PC-3 (cell line): ENCODE measurements around the gene STK24. TPM values are rescaled to one million over a fixed set of nuclear protein-coding genes. Genes with fewer than 3 reads are reported as not detected.

ENCODE experiments used
- ATAC-seq: fragments of 200-7000 bp; cut with Tn5 transposase; 2 replicates; pipeline ENCODE4 v1.9.1; 2020; ENCODE audit warnings: mild to moderate bottlenecking, moderate library complexity
- BruUV-seq: library from RNA; stranded (reverse); fragments of 400-500 nt; replicated peaks from 2 replicates; lab custom pipeline; 2021; lab: Mats Ljungman, UMichigan
- CTCF ChIA-PET: fragments of 300-600 bp; sonication (Branson Sonifier 250); formaldehyde crosslinking; loops from one replicate; lab custom pipeline; 2022; ENCODE audit warnings: antibody characterized with exemption; lab: Charles Lee
- POLR2A ChIA-PET: fragments of 300-600 bp; sonication (Branson Sonifier 250); formaldehyde crosslinking; loops from one replicate; lab custom pipeline; 2022; ENCODE audit warnings: antibody characterized with exemption; ENCODE audit not compliant: unreplicated experiment; lab: Charles Lee
- DNase-seq: peaks from one replicate; pipeline ENCODE4 v3.0.0-alpha.2; 2015
- H2AFZ ChIP-seq: fragments of 300-600 bp; sonication (generic); 2 replicates; pipeline ENCODE4 v1.6.0; 2016; ENCODE audit warnings: antibody characterized with exemption, low read length
- H3F3A ChIP-seq: fragments of 300-600 bp; sonication (generic); one replicate; pipeline ENCODE4 v1.6.0; 2017; ENCODE audit warnings: antibody characterized with exemption, low read length, control low read depth, mild to moderate bottlenecking; ENCODE audit not compliant: unreplicated experiment
- H3K27ac ChIP-seq: fragments of 300-600 bp; sonication (generic); 2 replicates; pipeline ENCODE4 v1.5.1; 2016; ENCODE audit warnings: mild to moderate bottlenecking, low read length
- H3K27me3 ChIP-seq: fragments of 300-600 bp; sonication (generic); 2 replicates; pipeline ENCODE4 v1.6.1; 2016; ENCODE audit warnings: low read length, mixed read lengths
- H3K36me3 ChIP-seq: fragments of 300-600 bp; sonication (generic); 2 replicates; pipeline ENCODE4 v1.6.1; 2016; ENCODE audit warnings: low read depth, mixed run types, low read length, mixed read lengths
- H3K4me1 ChIP-seq: fragments of 300-600 bp; sonication (generic); 2 replicates; pipeline ENCODE4 v1.5.1; 2016; ENCODE audit warnings: low read length; ENCODE audit not compliant: insufficient read depth
- H3K4me2 ChIP-seq: fragments of 300-600 bp; sonication (generic); 2 replicates; pipeline ENCODE4 v1.6.0; 2016; ENCODE audit warnings: low read length
- H3K4me3 ChIP-seq: fragments of 300-600 bp; sonication (generic); 2 replicates; pipeline ENCODE4 v1.5.1; 2016; ENCODE audit warnings: mild to moderate bottlenecking, low read length, mixed read lengths
- H3K79me2 ChIP-seq: fragments of 300-600 bp; sonication (generic); 2 replicates; pipeline ENCODE4 v1.6.1; 2017; ENCODE audit warnings: low read length, mixed read lengths
- H3K9ac ChIP-seq: fragments of 300-600 bp; sonication (generic); 2 replicates; pipeline ENCODE4 v1.6.0; 2016; ENCODE audit warnings: mild to moderate bottlenecking, low read length
- H3K9me2 ChIP-seq: fragments of 300-600 bp; sonication (generic); replicated peaks from 2 replicates; pipeline ENCODE4 v1.6.1; 2016; ENCODE audit warnings: mixed run types, low read length, mixed read lengths
- H3K9me3 ChIP-seq: fragments of 300-600 bp; sonication (generic); 2 replicates; pipeline ENCODE4 v1.6.1; 2016; ENCODE audit warnings: low read length, mixed read lengths
- H4K20me1 ChIP-seq: fragments of 300-600 bp; sonication (generic); 2 replicates; pipeline ENCODE4 v1.6.1; 2016; ENCODE audit warnings: low read length, mixed read lengths
- EZH2 ChIP-seq: fragments of 300-600 bp; sonication (generic); IDR thresholded peaks from one replicate; pipeline ENCODE4 v1.6.1; 2017; ENCODE audit warnings: antibody characterized with exemption, mild to moderate bottlenecking, low read length; ENCODE audit not compliant: unreplicated experiment
- EZH2phosphoT487 ChIP-seq: fragments of 300-600 bp; sonication (generic); IDR thresholded peaks from 2 replicates; pipeline ENCODE4 v1.6.1; 2018; ENCODE audit warnings: mild to moderate bottlenecking, antibody characterized with exemption, low read length, borderline replicate concordance
- intact Hi-C: fragments of 100-400 bp; cut with micrococcal nuclease; formaldehyde crosslinking; loops from 2 replicates; pipeline ENCODE4 v1.9.0; 2023
- total RNA-seq: library from RNA; depleted of rRNA; stranded (reverse); fragments of >200 nt; gene quantifications from 2 replicates; pipeline ENCODE4 v1.2.3, GENCODE V29; 2014
- TF ChIP-seq, protein P1 (sequence below): fragments of 300-600 bp; sonication (generic); conservative IDR thresholded peaks from 2 replicates; pipeline ENCODE4 v1.5.1; 2017; ENCODE audit warnings: antibody characterized with exemption, low read depth, mild to moderate bottlenecking, low read length

Gene STK24
- total RNA-seq, 1 experiment from 2014 or later: 52.4 TPM

DNA sequence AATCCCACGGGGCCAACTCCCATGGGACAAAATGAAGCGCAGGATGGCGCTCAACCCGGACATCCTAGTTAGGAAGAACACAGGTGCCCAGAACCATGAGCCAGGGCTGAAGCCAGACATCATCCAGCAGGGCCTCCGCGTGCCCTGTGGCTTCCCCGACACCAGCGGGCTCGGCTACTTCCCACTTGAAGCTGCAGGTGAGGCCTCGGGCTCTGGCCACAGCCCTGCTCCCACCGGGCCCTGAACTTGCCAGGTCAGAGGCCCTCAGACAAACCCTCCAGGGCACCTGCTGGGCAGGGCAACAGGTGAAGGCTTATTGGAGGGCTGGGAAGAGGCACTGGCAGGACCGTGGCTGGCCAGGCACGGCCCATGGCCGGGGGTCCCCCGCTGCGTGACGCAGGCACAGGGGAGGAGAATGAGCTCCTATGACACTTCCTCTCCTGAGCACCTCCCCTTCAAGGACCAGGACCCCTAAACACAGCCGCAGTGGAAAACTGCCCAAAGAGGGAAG, 117.7 kb downstream of the STK24 start:
- H3K4me2 ChIP-seq: no peak overlapping the region
- H3K36me3 ChIP-seq: peaks cover 9% of the 10 kb centered on the region; the same call in 1 of the 2 replicates
- no peaks in the 10 kb centered on the region for H3K27me3 ChIP-seq
- BruUV-seq: no TSS peak
- intact Hi-C loops: no loop called here
- no peaks in the 10 kb centered on the region for H4K20me1 ChIP-seq
- H3K4me3 ChIP-seq: no peak overlapping the region
- POLR2A ChIA-PET: no interaction called here
- H3K9ac ChIP-seq: no peak overlapping the region
- ATAC-seq (no peak), DNase-seq (no peak)
- H3F3A ChIP-seq: no peaks in the 10 kb centered on the region
- no peaks in the 10 kb centered on the region for H3K79me2 ChIP-seq
- no peaks in the 10 kb centered on the region for H3K9me3 ChIP-seq
- H3K27ac ChIP-seq: no peak overlapping the region
- H2AFZ ChIP-seq: no peak overlapping the region
- H3K9me2 ChIP-seq: no peaks in the 10 kb centered on the region
- TF ChIP-seq EZH2phosphoT487: no peak
- CTCF ChIA-PET: no interaction called here
- no peaks in the 10 kb centered on the region for H3K4me1 ChIP-seq

DNA sequence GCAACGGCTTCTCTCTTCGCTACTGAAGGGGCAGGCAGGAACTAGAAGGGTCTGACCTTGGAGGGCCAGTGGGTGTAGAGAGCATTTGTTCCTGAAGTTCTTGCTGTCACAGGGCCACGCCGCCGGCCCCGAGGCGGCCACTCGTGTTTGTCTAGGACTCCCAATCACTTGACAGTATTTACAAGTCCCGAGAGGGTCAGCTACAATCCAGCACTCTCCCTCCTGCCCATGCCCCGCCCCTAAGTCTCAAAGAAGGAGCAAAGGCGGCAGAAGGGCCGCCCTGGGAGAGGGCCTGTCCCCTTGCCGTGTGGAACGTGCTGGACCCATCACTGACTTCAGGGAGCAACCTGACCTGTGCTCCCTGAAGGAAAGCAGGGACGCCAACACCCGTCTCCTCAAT, 118.5 kb downstream of the STK24 start:
- Histone ChIP-seq H3K4me2 (no peak overlapping the region), H3K27me3 (no peaks in the 10 kb centered on the region), H3K9ac (no peak overlapping the region), H3K9me2 (no peaks in the 10 kb centered on the region), H3K27ac (no peak overlapping the region), H3K36me3 (peaks cover 7% of the 10 kb centered on the region; the same call in 1 of the 2 replicates), H4K20me1 (no peaks in the 10 kb centered on the region), H3F3A (no peaks in the 10 kb centered on the region), H3K9me3 (no peaks in the 10 kb centered on the region), H2AFZ (no peak overlapping the region), H3K4me1 (no peaks in the 10 kb centered on the region), H3K79me2 (no peaks in the 10 kb centered on the region), H3K4me3 (no peak overlapping the region)
- TF ChIP-seq, protein P1, sequence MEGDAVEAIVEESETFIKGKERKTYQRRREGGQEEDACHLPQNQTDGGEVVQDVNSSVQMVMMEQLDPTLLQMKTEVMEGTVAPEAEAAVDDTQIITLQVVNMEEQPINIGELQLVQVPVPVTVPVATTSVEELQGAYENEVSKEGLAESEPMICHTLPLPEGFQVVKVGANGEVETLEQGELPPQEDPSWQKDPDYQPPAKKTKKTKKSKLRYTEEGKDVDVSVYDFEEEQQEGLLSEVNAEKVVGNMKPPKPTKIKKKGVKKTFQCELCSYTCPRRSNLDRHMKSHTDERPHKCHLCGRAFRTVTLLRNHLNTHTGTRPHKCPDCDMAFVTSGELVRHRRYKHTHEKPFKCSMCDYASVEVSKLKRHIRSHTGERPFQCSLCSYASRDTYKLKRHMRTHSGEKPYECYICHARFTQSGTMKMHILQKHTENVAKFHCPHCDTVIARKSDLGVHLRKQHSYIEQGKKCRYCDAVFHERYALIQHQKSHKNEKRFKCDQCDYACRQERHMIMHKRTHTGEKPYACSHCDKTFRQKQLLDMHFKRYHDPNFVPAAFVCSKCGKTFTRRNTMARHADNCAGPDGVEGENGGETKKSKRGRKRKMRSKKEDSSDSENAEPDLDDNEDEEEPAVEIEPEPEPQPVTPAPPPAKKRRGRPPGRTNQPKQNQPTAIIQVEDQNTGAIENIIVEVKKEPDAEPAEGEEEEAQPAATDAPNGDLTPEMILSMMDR: no peak
- TF ChIP-seq EZH2 (no peak), EZH2phosphoT487 (no peak)
- intact Hi-C loops: no loop called here
- ChIA-PET POLR2A (no interaction called here), CTCF (no interaction called here)
- DNase-seq (no peak), ATAC-seq (no peak)
- BruUV-seq: no TSS peak

DNA sequence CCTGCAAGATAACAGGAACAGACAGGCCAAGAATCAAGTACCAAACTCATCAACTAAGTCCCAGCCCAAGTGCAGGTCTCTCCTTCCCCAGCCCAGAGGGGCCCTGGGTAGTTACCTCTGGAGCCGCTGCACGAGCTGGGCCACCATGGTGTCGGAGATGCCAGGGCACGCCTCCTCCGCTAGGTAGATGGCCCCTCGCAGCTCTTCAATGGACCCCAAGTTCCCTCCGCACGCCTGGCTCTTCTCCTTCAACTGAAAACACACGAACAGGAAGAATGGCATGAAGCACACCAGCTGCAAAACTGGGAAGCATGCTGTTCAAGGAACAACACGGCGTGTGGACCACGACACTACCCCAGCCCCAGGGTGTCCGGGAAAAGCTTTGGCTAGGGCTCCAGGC, 119.9 kb downstream of the STK24 start:
- no peaks in the 10 kb centered on the region for H3F3A ChIP-seq
- no peaks in the 10 kb centered on the region for H3K27me3 ChIP-seq
- BruUV-seq: no TSS peak
- H4K20me1 ChIP-seq: no peaks in the 10 kb centered on the region
- no peak for DNase-seq
- H3K9ac ChIP-seq: no peak overlapping the region
- ChIA-PET POLR2A (no interaction called here), CTCF (no interaction called here)
- ATAC-seq: no peak
- no peaks in the 10 kb centered on the region for H3K4me1 ChIP-seq
- H3K4me3 ChIP-seq: no peak overlapping the region
- H2AFZ ChIP-seq: no peak overlapping the region
- H3K9me2 ChIP-seq: no peaks in the 10 kb centered on the region
- no peaks in the 10 kb centered on the region for H3K9me3 ChIP-seq
- no peak overlapping the region for H3K4me2 ChIP-seq
- intact Hi-C loops: no loop called here
- TF ChIP-seq, protein P1: no peak
- TF ChIP-seq EZH2 (no peak), EZH2phosphoT487 (no peak)
- H3K79me2 ChIP-seq: no peaks in the 10 kb centered on the region
- H3K27ac ChIP-seq: no peak overlapping the region
- H3K36me3 ChIP-seq: peaks cover 11% of the 10 kb centered on the region; the same call in 1 of the 2 replicates
